ENCODE measurements around the gene NATD1. TPM values are rescaled to one million over a fixed set of nuclear protein-coding genes. Genes with fewer than 3 reads are reported as not detected.

NATD1 gene
- total and polyA plus RNA-seq, 3 donors from 2014 or later, result 12.1 to 20.0 (median 17.9) TPM

GRCh38 chr17:21251337-21252010 lies 1.7 kb downstream of the NATD1 start:
- H3K27me3 ChIP-seq, result no peaks in the 10 kb centered on the region
- peak overlapping the region; percentile 16 to 32 for H3K27ac ChIP-seq
- TF ChIP-seq POLR2A (IDR thresholded peaks at IDR 0.05) (no peak), CTCF (IDR thresholded peaks at IDR 0.05) (no peak)
- no peaks in the 10 kb centered on the region for H3K9me3 ChIP-seq
- no peaks in the 10 kb centered on the region for H3K36me3 ChIP-seq (ENCODE audit: low read depth, missing control alignments)
- 78 to 83% methylated on average over 9 to 15 of the region's 15 CpGs for WGBS, 2 donors
- intact Hi-C loops (cut with DNase I; ENCODE audit: low total_unique reads), result no loop called here
- peaks cover 17% of the 10 kb centered on the region for H3K4me1 ChIP-seq
- H3K4me3 ChIP-seq, result no peak overlapping the region
- no peak for DNase-seq

- 41 to 76% methylated on average over 3 to 4 of the region's 4 CpGs for WGBS, 2 donors
- peak overlapping the region in 1 of 2 donors; percentile 32 for H3K27ac ChIP-seq
Observed at GRCh38 chr17:21250854-21251253, 2.4 kb downstream of the NATD1 start.

GRCh38 chr17:21249920-21250703 lies 3.1 kb downstream of the NATD1 start:
- Histone ChIP-seq H3K4me3 (no peak overlapping the region), H3K4me1 (peaks cover 17% of the 10 kb centered on the region), H3K27ac (peak overlapping the region in 1 of 2 donors; percentile 32), H3K27me3 (no peaks in the 10 kb centered on the region), H3K9me3 (no peaks in the 10 kb centered on the region), H3K36me3 (ENCODE audit: low read depth, missing control alignments) (no peaks in the 10 kb centered on the region)
- WGBS, 2 donors, result 63 to 72% methylated on average over 7 of the region's 7 CpGs
- no peak for DNase-seq
- TF ChIP-seq POLR2A (IDR thresholded peaks at IDR 0.05) (no peak), CTCF (IDR thresholded peaks at IDR 0.05) (no peak)
- intact Hi-C loops (cut with DNase I; ENCODE audit: low total_unique reads), result no loop called here

More at GRCh38 chr17:21250854-21251253, 2.4 kb downstream of the NATD1 start:
- H3K9me3 ChIP-seq, result no peaks in the 10 kb centered on the region
- no peaks in the 10 kb centered on the region for H3K27me3 ChIP-seq
- H3K36me3 ChIP-seq (ENCODE audit: low read depth, missing control alignments), result no peaks in the 10 kb centered on the region
- DNase-seq, result no peak
- TF ChIP-seq CTCF (IDR thresholded peaks at IDR 0.05) (no peak), POLR2A (IDR thresholded peaks at IDR 0.05) (no peak)
- peaks cover 17% of the 10 kb centered on the region for H3K4me1 ChIP-seq
- no peak overlapping the region for H3K4me3 ChIP-seq
- intact Hi-C loops (cut with DNase I; ENCODE audit: low total_unique reads), result no loop called here

- 76 to 84% methylated on average over 11 to 12 of the region's 12 CpGs for whole genome bisulfite sequencing, 2 donors
- no peak for DNase-seq
- H3K9me3 ChIP-seq, result no peaks in the 10 kb centered on the region
- intact Hi-C loops (cut with DNase I; ENCODE audit: low total_unique reads), result no loop called here
- H3K4me3 ChIP-seq, result no peak overlapping the region
- no peak for TF ChIP-seq POLR2A (IDR thresholded peaks at IDR 0.05)
- no peak for TF ChIP-seq CTCF (IDR thresholded peaks at IDR 0.05)
- H3K27ac ChIP-seq, result no peak overlapping the region
- H3K36me3 ChIP-seq (ENCODE audit: low read depth, missing control alignments), result no peaks in the 10 kb centered on the region
- H3K27me3 ChIP-seq, result no peaks in the 10 kb centered on the region
- H3K4me1 ChIP-seq, result peaks cover 17% of the 10 kb centered on the region
Observed at GRCh38 chr17:21249086-21249795, 4.0 kb downstream of the NATD1 start.
